Esophagus muscularis mucosa (tissue), 3 donors: ENCODE measurements around the gene PEAR1.

ENCODE experiments used
- POLR2A ChIP-seq: fragments of 450-650 bp; IDR thresholded peaks from one replicate; pipeline ENCODE4 v1.6.1; 2017; ENCODE audit warnings: antibody characterized with exemption, moderate library complexity, mild to moderate bottlenecking, low read depth
- TF ChIP-seq, protein P1 (sequence below), 3 experiments: fragments of 200-600 bp in 2 of 3; fragments of 450-650 bp in 1 of 3; sonication (generic) in 2 of 3; IDR thresholded peaks; one replicate each; pipeline ENCODE4 v1.5.1; 2017 to 2019; ENCODE audit warnings: antibody characterized with exemption in 3 of 3, mild to moderate bottlenecking in 2 of 3, moderate library complexity in 1 of 3

DNA sequence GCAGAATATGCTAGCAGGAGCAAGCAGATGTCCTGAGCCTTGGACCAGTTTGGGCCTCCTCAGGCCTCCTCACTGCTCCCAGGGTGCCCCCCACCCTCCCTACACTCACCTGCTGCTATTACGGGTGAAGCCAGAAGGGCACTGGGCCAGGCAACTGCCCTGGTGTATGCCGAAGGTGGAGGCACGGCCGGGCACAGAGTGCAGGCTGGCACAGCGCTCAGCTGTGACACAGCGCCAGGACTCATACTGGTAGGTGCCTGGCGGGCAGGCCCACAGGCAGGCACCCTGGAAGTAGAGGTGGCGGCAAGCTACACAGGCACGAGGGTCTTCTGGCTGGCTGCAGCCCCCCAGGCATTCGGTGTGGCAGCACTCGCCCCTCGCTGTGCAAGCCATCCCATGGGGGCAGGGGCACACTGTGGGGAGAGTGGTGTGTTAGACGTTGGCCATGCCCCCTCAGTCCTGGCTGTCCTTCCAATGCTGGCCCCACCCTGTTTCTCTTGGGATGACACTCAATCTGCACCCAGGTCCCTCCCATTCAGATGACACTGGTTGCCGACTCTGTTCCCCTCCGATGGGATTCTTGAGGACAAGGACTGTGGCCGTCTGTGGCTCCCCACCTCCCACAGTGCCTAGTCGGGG is 41.6 kb upstream of the PEAR1 start:
- TF ChIP-seq, protein P1, sequence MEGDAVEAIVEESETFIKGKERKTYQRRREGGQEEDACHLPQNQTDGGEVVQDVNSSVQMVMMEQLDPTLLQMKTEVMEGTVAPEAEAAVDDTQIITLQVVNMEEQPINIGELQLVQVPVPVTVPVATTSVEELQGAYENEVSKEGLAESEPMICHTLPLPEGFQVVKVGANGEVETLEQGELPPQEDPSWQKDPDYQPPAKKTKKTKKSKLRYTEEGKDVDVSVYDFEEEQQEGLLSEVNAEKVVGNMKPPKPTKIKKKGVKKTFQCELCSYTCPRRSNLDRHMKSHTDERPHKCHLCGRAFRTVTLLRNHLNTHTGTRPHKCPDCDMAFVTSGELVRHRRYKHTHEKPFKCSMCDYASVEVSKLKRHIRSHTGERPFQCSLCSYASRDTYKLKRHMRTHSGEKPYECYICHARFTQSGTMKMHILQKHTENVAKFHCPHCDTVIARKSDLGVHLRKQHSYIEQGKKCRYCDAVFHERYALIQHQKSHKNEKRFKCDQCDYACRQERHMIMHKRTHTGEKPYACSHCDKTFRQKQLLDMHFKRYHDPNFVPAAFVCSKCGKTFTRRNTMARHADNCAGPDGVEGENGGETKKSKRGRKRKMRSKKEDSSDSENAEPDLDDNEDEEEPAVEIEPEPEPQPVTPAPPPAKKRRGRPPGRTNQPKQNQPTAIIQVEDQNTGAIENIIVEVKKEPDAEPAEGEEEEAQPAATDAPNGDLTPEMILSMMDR (IDR thresholded peaks at IDR 0.05), result no peak
- TF ChIP-seq POLR2A, result no peak
